K562 (cell line): Measurements from ENCODE around the gene CAPS.

Source experiments
- ATF7 ChIP-seq: fragments of 450-650 bp; IDR thresholded peaks from 2 replicates; pipeline ENCODE4 v1.7.1; 2014; ENCODE audit warnings: mild to moderate bottlenecking, moderate library complexity
- CREB1 ChIP-seq, 2 experiments: sonication (generic) in 1 of 2; formaldehyde crosslinking in 1 of 2; IDR thresholded peaks; 2 replicates each; pipeline versions ENCODE4 v1.6.1 to v1.8.0; 2012 to 2022; ENCODE audit warnings: inconsistent platforms in 1 of 2, mild to moderate bottlenecking in 1 of 2, missing genetic modification reagents in 1 of 2, moderate library complexity in 1 of 2
- CREB3 ChIP-seq: fragments of 450-650 bp; conservative IDR thresholded peaks from 2 replicates; pipeline ENCODE4 v1.6.1; 2016; ENCODE audit warnings: missing genetic modification characterization, low read depth, mild to moderate bottlenecking, missing compliant biosample characterization, moderate library complexity
- KAT7 ChIP-seq: sonication (generic); formaldehyde crosslinking; IDR thresholded peaks from 2 replicates; pipeline ENCODE4 v1.8.0; 2022; ENCODE audit warnings: missing genetic modification reagents, mild to moderate bottlenecking, borderline replicate concordance
- MYNN ChIP-seq, 2 experiments: sonication (generic); formaldehyde crosslinking in 1 of 2; IDR thresholded peaks; 2 replicates each; pipeline versions ENCODE4 v1.5.0 to v1.6.1; 2016 to 2020; ENCODE audit warnings: antibody characterized with exemption in 1 of 2, missing genetic modification reagents in 1 of 2
- NFE2L1 ChIP-seq: fragments of 450-650 bp; IDR thresholded peaks from 2 replicates; pipeline ENCODE4 v1.6.1; 2016; ENCODE audit warnings: missing genetic modification characterization, low read depth, mild to moderate bottlenecking, missing compliant biosample characterization, moderate library complexity, borderline replicate concordance
- RFX1 ChIP-seq: fragments of 450-650 bp; IDR thresholded peaks from 2 replicates; pipeline ENCODE4 v1.6.1; 2016; ENCODE audit warnings: mild to moderate bottlenecking, moderate library complexity
- THRB ChIP-seq: fragments of 450-650 bp; formaldehyde crosslinking; conservative IDR thresholded peaks from 2 replicates; pipeline ENCODE4 v1.4.0; 2022; ENCODE audit warnings: mild to moderate bottlenecking, missing genetic modification characterization
- ZKSCAN3 ChIP-seq: fragments of 250-450 bp; sonication (Bioruptor Pico); IDR thresholded peaks from 2 replicates; pipeline ENCODE4 v1.4.0; 2020
- ZNF436 ChIP-seq: fragments of 250-450, 450-650 bp; sonication (Bioruptor Pico); formaldehyde crosslinking; IDR thresholded peaks from 2 replicates; pipeline ENCODE4 v1.7.0; 2020; ENCODE audit warnings: mild to moderate bottlenecking
- TF ChIP-seq, protein P1 (sequence below): sonication (generic); formaldehyde crosslinking; IDR thresholded peaks from 2 replicates; pipeline ENCODE4 v1.8.1; 2022; ENCODE audit warnings: missing genetic modification reagents

- TF ChIP-seq, protein P1, sequence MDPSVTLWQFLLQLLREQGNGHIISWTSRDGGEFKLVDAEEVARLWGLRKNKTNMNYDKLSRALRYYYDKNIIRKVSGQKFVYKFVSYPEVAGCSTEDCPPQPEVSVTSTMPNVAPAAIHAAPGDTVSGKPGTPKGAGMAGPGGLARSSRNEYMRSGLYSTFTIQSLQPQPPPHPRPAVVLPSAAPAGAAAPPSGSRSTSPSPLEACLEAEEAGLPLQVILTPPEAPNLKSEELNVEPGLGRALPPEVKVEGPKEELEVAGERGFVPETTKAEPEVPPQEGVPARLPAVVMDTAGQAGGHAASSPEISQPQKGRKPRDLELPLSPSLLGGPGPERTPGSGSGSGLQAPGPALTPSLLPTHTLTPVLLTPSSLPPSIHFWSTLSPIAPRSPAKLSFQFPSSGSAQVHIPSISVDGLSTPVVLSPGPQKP (CRISPR knock-in tag) = no peak
- TF ChIP-seq CREB1 (IDR thresholded peaks at IDR 0.05) (no peak), CREB1 (CRISPR knock-in tag; IDR thresholded peaks at IDR 0.05) (no peak), ATF7 (no peak), KAT7 (CRISPR knock-in tag) (no peak), MYNN (IDR thresholded peaks at IDR 0.05) (no peak), MYNN (CRISPR knock-in tag; IDR thresholded peaks at IDR 0.05) (no peak), NFE2L1 (no peak), ZNF436 (CRISPR knock-in tag) (no peak), CREB3 (tag) (no peak), THRB (CRISPR knock-in tag) (no peak), ZKSCAN3 (CRISPR knock-in tag) (no peak), RFX1 (no peak)
These were observed 19.5 kb downstream of the CAPS start for GRCh38 chr19:5933391-5934068.
